ENCODE results near the gene SEC16A. TPM values are rescaled to one million over a fixed set of nuclear protein-coding genes. Genes with fewer than 3 reads are reported as not detected.

The SEC16A gene

GRCh38 chr9:136392538-136393449 is 90.0 kb downstream of the SEC16A start:
- Histone ChIP-seq H3K27me3 (ENCODE audit: insufficient read depth, poor library complexity, severe bottlenecking) (no peaks in the 10 kb centered on the region), H3K4me3 (replicated peaks; ENCODE audit: insufficient read depth, low read length) (no peak overlapping the region), H3K27ac (replicated peaks) (no peak overlapping the region)
- no peak for DNase-seq (ENCODE audit: low read depth in 1 of 2, low spot score in 1 of 2)
- TF ChIP-seq SPI1 (IDR thresholded peaks at IDR 0.05; ENCODE audit: borderline replicate concordance, low read depth) = no peak
- TF ChIP-seq GABPA (IDR thresholded peaks at IDR 0.05; ENCODE audit: low read depth) = no peak
- TF ChIP-seq CTCF (IDR thresholded peaks at IDR 0.05; ENCODE audit: insufficient read depth, low read length) = no peak
- TF ChIP-seq POLR2AphosphoS5 (IDR thresholded peaks at IDR 0.05; ENCODE audit: low read depth) = no peak
- TF ChIP-seq REST (IDR thresholded peaks at IDR 0.05; ENCODE audit: insufficient replicate concordance, low read depth) = no peak

GRCh38 chr9:136391737-136392537 is 90.9 kb downstream of the SEC16A start:
- Histone ChIP-seq H3K27ac (replicated peaks) (no peak overlapping the region), H3K4me3 (replicated peaks; ENCODE audit: insufficient read depth, low read length) (no peak overlapping the region), H3K27me3 (ENCODE audit: insufficient read depth, poor library complexity, severe bottlenecking) (no peaks in the 10 kb centered on the region)
- no peak for DNase-seq (ENCODE audit: low read depth in 1 of 2, low spot score in 1 of 2)
- no peak for TF ChIP-seq POLR2AphosphoS5 (IDR thresholded peaks at IDR 0.05; ENCODE audit: low read depth)
- TF ChIP-seq CTCF (IDR thresholded peaks at IDR 0.05; ENCODE audit: insufficient read depth, low read length) = no peak
- TF ChIP-seq GABPA (IDR thresholded peaks at IDR 0.05; ENCODE audit: low read depth) = no peak
- TF ChIP-seq SPI1 (IDR thresholded peaks at IDR 0.05; ENCODE audit: borderline replicate concordance, low read depth) = no peak
- no peak for TF ChIP-seq REST (IDR thresholded peaks at IDR 0.05; ENCODE audit: insufficient replicate concordance, low read depth)

Small RNA genes within 50 kb of the gene (microRNA-seq; reads per million reads assigned to microRNA genes)
- not detected for gene MIR4673
